CD14-positive monocyte (primary cell): Measurements from ENCODE around the gene HMHB1. TPM values are rescaled to one million over a fixed set of nuclear protein-coding genes. Genes with fewer than 3 reads are reported as not detected.

Experiments used
- DNase-seq, 3 donors: peaks; one replicate each; pipeline ENCODE4 v3.0.0-alpha.2; 2011 to 2022
- H2AFZ ChIP-seq: 2 replicates; pipeline ENCODE4 v1.6.0; 2012; ENCODE audit warnings: mild to moderate bottlenecking, low read depth, low read length, inconsistent platforms; ENCODE audit not compliant: insufficient read depth, poor library complexity, severe bottlenecking
- H3K27ac ChIP-seq, 2 donors: 1 replicate in 1 of 2; 2 replicates in 1 of 2; pipeline ENCODE4 v1.5.1; 2012 to 2013; ENCODE audit warnings: low read length in 2 of 2, control low read depth in 1 of 2, inconsistent platforms in 1 of 2, low read depth in 1 of 2, mild to moderate bottlenecking in 1 of 2
- H3K27me3 ChIP-seq, 2 donors: one replicate each; pipeline versions ENCODE4 v1.6.0 to v1.6.1; 2011 to 2013; ENCODE audit warnings: low read length in 2 of 2; ENCODE audit not compliant: control insufficient read depth in 2 of 2, insufficient read depth in 2 of 2
- H3K36me3 ChIP-seq, 2 donors: replicated peaks in 1 of 2; 1 replicate in 1 of 2; 2 replicates in 1 of 2; pipeline versions ENCODE4 v1.5.1 to v1.6.1; 2012 to 2013; ENCODE audit warnings: low read length in 2 of 2, control low read depth in 1 of 2, inconsistent platforms in 1 of 2, mild to moderate bottlenecking in 1 of 2; ENCODE audit not compliant: insufficient read depth in 2 of 2, control insufficient read depth in 1 of 2
- H3K4me1 ChIP-seq, 2 donors: 1 replicate in 1 of 2; 2 replicates in 1 of 2; pipeline versions ENCODE4 v1.5.1 to v1.6.1; 2012 to 2013; ENCODE audit warnings: low read length in 2 of 2, control low read depth in 1 of 2, inconsistent platforms in 1 of 2, mild to moderate bottlenecking in 1 of 2, moderate library complexity in 1 of 2; ENCODE audit not compliant: insufficient read depth in 2 of 2, control insufficient read depth in 1 of 2
- H3K4me2 ChIP-seq: replicated peaks from 2 replicates; pipeline ENCODE3; 2012; ENCODE audit warnings: low read length, moderate library complexity, mild to moderate bottlenecking; ENCODE audit not compliant: poor library complexity, severe bottlenecking; ENCODE audit errors: extremely low read depth
- H3K4me3 ChIP-seq, 3 experiments: fragments of 200-600 bp in 1 of 3; sonication (generic) in 1 of 3; replicated peaks in 1 of 3; 1 replicate in 2 of 3; 2 replicates in 1 of 3; pipeline ENCODE4 v1.5.1; 2011 to 2013; ENCODE audit warnings: low read length in 3 of 3, mild to moderate bottlenecking in 3 of 3, control low read depth in 2 of 3, low read depth in 2 of 3, inconsistent platforms in 1 of 3, moderate library complexity in 1 of 3
- H3K79me2 ChIP-seq: 2 replicates; pipeline ENCODE4 v1.6.0; 2012; ENCODE audit warnings: mild to moderate bottlenecking, control low read depth, inconsistent platforms, low read length, moderate library complexity; ENCODE audit not compliant: insufficient read depth
- H3K9ac ChIP-seq: 2 replicates; pipeline ENCODE4 v1.6.0; 2017; ENCODE audit warnings: low read length, mild to moderate bottlenecking; ENCODE audit not compliant: insufficient read depth, poor library complexity, severe bottlenecking
- H3K9me3 ChIP-seq, 2 donors: replicated peaks in 1 of 2; 1 replicate in 1 of 2; 2 replicates in 1 of 2; pipeline versions ENCODE4 v1.5.1 to v1.6.1; 2012 to 2013; ENCODE audit warnings: low read length in 2 of 2, control low read depth in 1 of 2; ENCODE audit not compliant: control insufficient read depth in 1 of 2, insufficient read depth in 1 of 2
- H4K20me1 ChIP-seq: 2 replicates; pipeline ENCODE4 v1.6.0; 2012; ENCODE audit warnings: mild to moderate bottlenecking, low read length, control low read depth, moderate library complexity; ENCODE audit not compliant: insufficient read depth
- H3K27ac Mint-ChIP-seq, 7 donors: one replicate each; pipeline ENCODE4 v1.8.0; 2020; ENCODE audit warnings: mild to moderate bottlenecking in 7 of 7, mixed read lengths in 7 of 7, moderate library complexity in 6 of 7, inconsistent platforms in 2 of 7
- H3K27me3 Mint-ChIP-seq, 3 donors: one replicate each; pipeline ENCODE4 v1.8.0; 2021 to 2022; ENCODE audit warnings: low read depth in 3 of 3, mild to moderate bottlenecking in 3 of 3, mixed read lengths in 3 of 3, moderate library complexity in 3 of 3, inconsistent platforms in 1 of 3
- H3K36me3 Mint-ChIP-seq, 2 donors: one replicate each; pipeline ENCODE4 v1.8.0; 2020; ENCODE audit warnings: mixed read lengths in 2 of 2, inconsistent platforms in 1 of 2, mild to moderate bottlenecking in 1 of 2
- H3K4me1 Mint-ChIP-seq: one replicate; pipeline ENCODE4 v1.8.0; 2020; ENCODE audit warnings: mild to moderate bottlenecking, mixed read lengths
- H3K4me3 Mint-ChIP-seq, 2 donors: one replicate each; pipeline ENCODE4 v1.8.0; 2020; ENCODE audit warnings: mild to moderate bottlenecking in 2 of 2, mixed read lengths in 2 of 2, moderate library complexity in 1 of 2
- H3K9me3 Mint-ChIP-seq, 7 donors: one replicate each; pipeline ENCODE4 v1.8.0; 2020 to 2022; ENCODE audit warnings: mixed read lengths in 7 of 7, mild to moderate bottlenecking in 6 of 7, moderate library complexity in 6 of 7, inconsistent platforms in 2 of 7
- CTCF ChIP-seq: fragments of 200-600 bp; IDR thresholded peaks from one replicate; pipeline ENCODE4 v1.8.0; 2022; ENCODE audit warnings: antibody characterized with exemption, mild to moderate bottlenecking
- WGBS: methylation state at CpG from one replicate; pipeline ENCODE4 v1.1.5; 2013; ENCODE audit warnings: missing lambda C conversion rate; ENCODE audit not compliant: insufficient coverage; 5-methylcytosine and 5-hydroxymethylcytosine counted together
- intact Hi-C, 2 donors: fragments of 100-400 bp; cut with micrococcal nuclease; formaldehyde crosslinking; loops; one replicate each; pipeline versions ENCODE4 v1.15.0 to v1.15.1; 2023
- polyA plus RNA-seq, 3 donors: library from polyadenylated mRNA; depleted of rRNA in 1 of 3; unstranded in 2 of 3; stranded (reverse) in 1 of 3; fragments of 300-500 nt in 2 of 3; fragments of >200 nt in 1 of 3; fragmentation: Illumina TruSeq in 2 of 3; gene quantifications; 1 replicate in 2 of 3; 2 replicates in 1 of 3; pipeline ENCODE4 v1.2.3, GENCODE V29; 2012 to 2021

Gene HMHB1
- polyA plus RNA-seq, 3 donors, result not detected

DNA sequence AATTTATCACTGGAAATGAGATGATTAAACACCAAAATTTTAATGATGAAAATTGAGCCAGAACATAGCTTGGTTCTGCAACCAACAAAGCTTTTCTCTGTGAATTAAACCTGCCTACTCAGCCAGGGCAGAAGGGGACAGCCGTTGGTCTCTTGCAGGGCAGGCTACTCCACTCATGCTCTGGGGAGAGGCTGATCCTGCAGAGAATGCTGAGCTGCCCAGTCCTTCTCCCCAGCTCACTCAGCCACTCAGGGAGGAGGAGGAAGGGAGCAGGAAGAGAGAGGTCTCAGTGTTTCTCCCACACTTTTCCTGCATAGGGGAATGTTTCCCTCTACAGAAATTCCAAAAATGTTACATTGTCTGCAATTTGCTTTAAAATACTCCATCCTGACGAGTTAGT lies 40.4 kb upstream of the HMHB1 start:
- DNase-seq, result no peak
- intact Hi-C loops, result no loop called here
- H3K36me3 ChIP-seq, result no peaks in the 10 kb centered on the region
- H3K27ac ChIP-seq, result no peak overlapping the region
- H2AFZ ChIP-seq, result no peak overlapping the region
- Mint-ChIP-seq H3K36me3 (no peaks in the 10 kb centered on the region), H3K4me1 (peaks cover 7% of the 10 kb centered on the region), H3K27ac (no peak overlapping the region), H3K9me3 (peaks cover 0 to under 1% (median 0%) of the 10 kb centered on the region in 7 donors), H3K27me3 (peaks cover 0 to 3% (median 0%) of the 10 kb centered on the region in 3 donors), H3K4me3 (no peak overlapping the region)
- no peak overlapping the region for H3K4me3 ChIP-seq
- H3K9me3 ChIP-seq, result no peaks in the 10 kb centered on the region
- WGBS, result no CpG with 5 or more reads among the region's 2 CpGs
- H3K4me2 ChIP-seq, result no peak overlapping the region
- no peak overlapping the region for H3K9ac ChIP-seq
- TF ChIP-seq CTCF, result no peak
- no peaks in the 10 kb centered on the region for H4K20me1 ChIP-seq
- no peaks in the 10 kb centered on the region for H3K27me3 ChIP-seq
- H3K4me1 ChIP-seq, result peaks cover 6 to 7% of the 10 kb centered on the region in 2 donors
- no peaks in the 10 kb centered on the region for H3K79me2 ChIP-seq

- H3K27me3 Mint-ChIP-seq, result peaks cover 0 to 5% (median 0%) of the 10 kb centered on the region in 3 donors
- peaks cover 6 to 7% of the 10 kb centered on the region in 2 donors for H3K4me1 ChIP-seq
- H3K9me3 Mint-ChIP-seq, result peaks cover 0 to 3% (median 0%) of the 10 kb centered on the region in 7 donors
- H3K4me3 Mint-ChIP-seq, result no peak overlapping the region
- no peak for DNase-seq
- H3K27me3 ChIP-seq, result no peaks in the 10 kb centered on the region
- H2AFZ ChIP-seq, result no peak overlapping the region
- no peak for TF ChIP-seq CTCF
- H3K27ac ChIP-seq, result no peak overlapping the region
- H3K9me3 ChIP-seq, result no peaks in the 10 kb centered on the region
- H3K27ac Mint-ChIP-seq, result no peak overlapping the region
- no peak overlapping the region for H3K4me2 ChIP-seq
- intact Hi-C loops, result no loop called here
- peaks cover 7% of the 10 kb centered on the region for H3K4me1 Mint-ChIP-seq
- H4K20me1 ChIP-seq, result no peaks in the 10 kb centered on the region
- H3K4me3 ChIP-seq, result no peak overlapping the region
- no CpG with 5 or more reads among the region's 1 CpG for WGBS
- H3K79me2 ChIP-seq, result no peaks in the 10 kb centered on the region
- H3K36me3 ChIP-seq, result no peaks in the 10 kb centered on the region
- H3K36me3 Mint-ChIP-seq, result no peaks in the 10 kb centered on the region
- H3K9ac ChIP-seq, result no peak overlapping the region
Observed at GRCh38 chr5:143772621-143773020, 39.3 kb upstream of the HMHB1 start.
